AG04450 (cell line): ENCODE data around the gene TIAM1. TPM values are rescaled to one million over a fixed set of nuclear protein-coding genes. Genes with fewer than 3 reads are reported as not detected.

Source experiments
- CTCF ChIA-PET: fragments of 300-600, 350-600 bp; formaldehyde crosslinking; extraction: SDS; loops from one replicate; lab custom pipeline; 2022; ENCODE audit warnings: antibody characterized with exemption, inconsistent platforms; lab: Charles Lee
- POLR2A ChIA-PET: fragments of 350-600 bp; formaldehyde crosslinking; extraction: SDS; loops from one replicate; lab custom pipeline; 2021; ENCODE audit warnings: antibody characterized with exemption, inconsistent platforms; lab: Yijun Ruan, JAX
- DNase-seq: peaks from one replicate; pipeline ENCODE4 v3.0.0-alpha.2; 2011; ENCODE audit warnings: low read depth, low spot score
- H3K27ac ChIP-seq: one replicate; pipeline ENCODE4 v1.5.1; 2012; ENCODE audit warnings: low read depth, low read length, control low read depth
- H3K27me3 ChIP-seq: one replicate; pipeline ENCODE4 v1.6.0; 2012; ENCODE audit warnings: low read length; ENCODE audit not compliant: control insufficient read depth, insufficient read depth
- H3K4me3 ChIP-seq: 2 replicates; pipeline ENCODE4 v1.5.1; 2011; ENCODE audit warnings: mild to moderate bottlenecking, low read depth, low read length, control low read depth
- H3K9me3 ChIP-seq: 2 replicates; pipeline ENCODE4 v1.5.1; 2012; ENCODE audit warnings: low read length; ENCODE audit not compliant: control insufficient read depth, insufficient read depth
- polyA plus RNA-seq: library from polyadenylated mRNA; depleted of rRNA; stranded (reverse); fragments of >200 nt; gene quantifications from 2 replicates; pipeline ENCODE4 v1.2.3, GENCODE V29; 2011
- TF ChIP-seq, protein P1 (sequence below): IDR thresholded peaks from 2 replicates; pipeline ENCODE4 v1.5.1; 2011; ENCODE audit warnings: low read depth, low read length, control low read depth, inconsistent platforms

Gene TIAM1
- polyA plus RNA-seq, 1 experiment, result 2.1 TPM

GRCh38 chr21:31161157-31161556 lies 182.9 kb downstream of the TIAM1 start:
- DNase-seq, result no peak

DNA sequence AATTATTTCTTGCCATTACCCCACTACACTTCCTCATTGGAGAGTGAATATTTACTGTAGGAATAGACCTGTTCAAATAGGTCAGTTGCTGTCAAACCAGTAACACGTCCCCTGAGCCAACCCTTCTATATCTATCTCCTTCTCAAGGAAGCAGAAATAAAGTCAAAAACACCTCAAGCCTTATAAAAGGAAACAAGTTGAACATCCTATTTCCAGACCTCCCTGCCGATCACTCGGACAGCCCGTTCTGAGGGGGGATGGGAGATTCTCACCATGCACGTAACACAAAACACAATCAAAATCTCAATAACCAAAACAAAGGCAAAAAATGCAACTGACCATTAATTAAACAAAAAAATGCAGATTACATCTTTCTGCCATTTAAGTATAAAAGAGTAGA lies 184.3 kb downstream of the TIAM1 start:
- no peaks in the 10 kb centered on the region for H3K27me3 ChIP-seq
- ChIA-PET CTCF (no interaction called here), POLR2A (no interaction called here)
- DNase-seq, result no peak
- H3K4me3 ChIP-seq, result no peak overlapping the region
- no peak overlapping the region for H3K27ac ChIP-seq
- peaks cover 9% of the 10 kb centered on the region for H3K9me3 ChIP-seq
- TF ChIP-seq, protein P1, sequence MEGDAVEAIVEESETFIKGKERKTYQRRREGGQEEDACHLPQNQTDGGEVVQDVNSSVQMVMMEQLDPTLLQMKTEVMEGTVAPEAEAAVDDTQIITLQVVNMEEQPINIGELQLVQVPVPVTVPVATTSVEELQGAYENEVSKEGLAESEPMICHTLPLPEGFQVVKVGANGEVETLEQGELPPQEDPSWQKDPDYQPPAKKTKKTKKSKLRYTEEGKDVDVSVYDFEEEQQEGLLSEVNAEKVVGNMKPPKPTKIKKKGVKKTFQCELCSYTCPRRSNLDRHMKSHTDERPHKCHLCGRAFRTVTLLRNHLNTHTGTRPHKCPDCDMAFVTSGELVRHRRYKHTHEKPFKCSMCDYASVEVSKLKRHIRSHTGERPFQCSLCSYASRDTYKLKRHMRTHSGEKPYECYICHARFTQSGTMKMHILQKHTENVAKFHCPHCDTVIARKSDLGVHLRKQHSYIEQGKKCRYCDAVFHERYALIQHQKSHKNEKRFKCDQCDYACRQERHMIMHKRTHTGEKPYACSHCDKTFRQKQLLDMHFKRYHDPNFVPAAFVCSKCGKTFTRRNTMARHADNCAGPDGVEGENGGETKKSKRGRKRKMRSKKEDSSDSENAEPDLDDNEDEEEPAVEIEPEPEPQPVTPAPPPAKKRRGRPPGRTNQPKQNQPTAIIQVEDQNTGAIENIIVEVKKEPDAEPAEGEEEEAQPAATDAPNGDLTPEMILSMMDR, result no peak

More at GRCh38 chr21:31161157-31161556, 182.9 kb downstream of the TIAM1 start:
- ChIA-PET CTCF (interaction anchor here (2.1 kb wide), 1 partner anchor 420 kb away, joined by 5 read pairs; no protein-coding TSS in a partner anchor), POLR2A (no interaction called here)
- TF ChIP-seq, protein P1, result no peak
- no peaks in the 10 kb centered on the region for H3K27me3 ChIP-seq
- H3K27ac ChIP-seq, result no peak overlapping the region
- H3K4me3 ChIP-seq, result no peak overlapping the region
- H3K9me3 ChIP-seq, result peaks cover 3% of the 10 kb centered on the region; the same call in 1 of the 2 replicates

DNA sequence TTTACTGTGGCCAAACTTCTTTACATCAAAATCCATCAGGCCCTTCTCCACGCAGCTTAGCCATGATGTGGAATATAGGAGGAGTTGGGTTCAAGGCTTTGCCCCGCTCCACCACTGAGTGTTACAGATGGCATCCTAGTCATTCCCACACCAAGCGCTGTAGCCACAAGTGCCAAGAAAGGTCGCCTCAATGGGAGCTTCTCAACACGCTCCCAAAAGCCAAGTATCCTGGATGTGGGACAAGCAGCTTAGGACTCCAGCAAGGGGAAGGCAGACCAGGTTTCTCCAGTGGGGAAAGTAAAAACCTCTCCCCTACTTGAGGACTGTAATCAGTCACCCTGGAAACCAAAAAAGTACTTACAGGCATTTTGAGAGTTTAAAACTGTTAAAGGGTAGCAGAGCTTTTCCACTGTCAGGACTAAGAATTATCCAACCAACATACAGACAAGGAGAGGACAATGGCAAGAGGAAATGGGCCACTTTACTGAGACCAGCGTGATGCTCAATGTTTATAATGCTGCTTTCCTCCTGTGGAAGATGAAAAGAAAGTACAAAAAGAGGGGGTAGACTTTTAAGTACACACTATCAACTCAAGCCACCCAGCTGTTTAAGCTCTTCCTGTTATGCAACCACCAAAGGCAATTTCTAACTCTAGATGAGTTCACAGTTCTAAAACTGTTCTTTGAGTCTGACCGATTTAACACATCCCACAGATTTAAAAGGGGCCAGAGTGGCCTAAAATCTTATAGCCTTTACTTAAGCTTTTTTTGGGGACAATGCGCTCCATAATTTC lies 185.1 kb downstream of the TIAM1 start:
- no peak for DNase-seq
- ChIA-PET POLR2A (no interaction called here), CTCF (interaction anchor here (0.6 to 0.8 kb wide), 3 partner anchors 21 to 80 kb away, joined by 3 read pairs; no protein-coding TSS in a partner anchor)
- H3K9me3 ChIP-seq, result peaks cover 12% of the 10 kb centered on the region
- H3K4me3 ChIP-seq, result no peak overlapping the region
- TF ChIP-seq, protein P1, result no peak
- H3K27ac ChIP-seq, result no peak overlapping the region
- H3K27me3 ChIP-seq, result no peaks in the 10 kb centered on the region

DNA sequence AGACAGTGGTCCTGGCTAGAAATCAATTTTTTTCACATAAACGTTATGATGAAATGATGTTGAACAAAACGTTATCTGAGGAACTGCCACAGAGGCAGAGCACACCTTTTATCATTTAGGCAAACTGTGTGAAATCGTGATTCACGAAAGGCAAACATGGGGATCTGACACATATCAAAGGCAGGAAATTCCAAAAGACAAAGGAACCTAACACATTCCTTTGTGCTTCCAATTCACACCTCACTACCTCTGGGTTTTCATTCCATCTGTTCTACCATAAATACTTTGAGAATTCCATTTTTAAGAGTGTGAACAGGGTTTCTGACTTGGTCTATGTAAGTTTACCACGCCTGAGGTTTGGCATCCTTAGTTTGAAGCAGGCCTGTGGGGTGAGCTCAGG lies 186.3 kb downstream of the TIAM1 start:
- TF ChIP-seq, protein P1, result no peak
- no peak for DNase-seq
- ChIA-PET CTCF (no interaction called here), POLR2A (no interaction called here)
- peaks cover 12% of the 10 kb centered on the region for H3K9me3 ChIP-seq
- H3K27me3 ChIP-seq, result no peaks in the 10 kb centered on the region
- H3K27ac ChIP-seq, result no peak overlapping the region
- no peak overlapping the region for H3K4me3 ChIP-seq

GRCh38 chr21:31156662-31157061 lies 187.4 kb downstream of the TIAM1 start:
- peaks cover 12% of the 10 kb centered on the region for H3K9me3 ChIP-seq
- POLR2A ChIA-PET, result no interaction called here
- CTCF ChIA-PET, result interaction anchor here (1.3 to 1.4 kb wide), 2 partner anchors 24 to 425 kb away, joined by 3 to 6 read pairs; no protein-coding TSS in a partner anchor
- no peak overlapping the region for H3K27ac ChIP-seq
- TF ChIP-seq, protein P1, result no peak
- no peak for DNase-seq
- no peaks in the 10 kb centered on the region for H3K27me3 ChIP-seq
- H3K4me3 ChIP-seq, result no peak overlapping the region
